HCT116 (cell line): ENCODE results near the gene WWOX. TPM values are rescaled to one million over a fixed set of nuclear protein-coding genes. Genes with fewer than 3 reads are reported as not detected.

Source experiments
- ATAC-seq: fragments of 200-7000 bp; cut with Tn5 transposase; 2 replicates; pipeline ENCODE4 v1.9.1; 2020; ENCODE audit warnings: mild to moderate bottlenecking, moderate library complexity
- BruUV-seq: library from RNA; stranded (reverse); fragments of 400-500 nt; replicated peaks from 2 replicates; lab custom pipeline; 2021; lab: Mats Ljungman, UMichigan
- CTCF ChIA-PET: fragments of 300-600 bp; sonication (Branson Sonifier 250); formaldehyde crosslinking; loops from one replicate; lab custom pipeline; 2021; ENCODE audit warnings: antibody characterized with exemption; lab: Charles Lee
- POLR2A ChIA-PET: fragments of 300-600, 350-600 bp; sonication (Branson Sonifier 250); formaldehyde crosslinking; loops from one replicate; lab custom pipeline; 2021; ENCODE audit warnings: antibody characterized with exemption; lab: Charles Lee
- RAD21 ChIA-PET, 2 experiments: fragments of 300-600 bp; sonication (Branson Sonifier 250); formaldehyde crosslinking; loops; one replicate each; lab custom pipeline; 2023; ENCODE audit warnings: low total read pairs in 2 of 2; ENCODE audit not compliant: uncharacterized antibody in 2 of 2, unreplicated experiment in 2 of 2, low non-redundant PET in 1 of 2; lab: Charles Lee
- DNase-seq: peaks from one replicate; pipeline ENCODE4 v3.0.0-alpha.2; 2010; ENCODE audit warnings: low read depth, low spot score
- H2AFZ ChIP-seq: fragments of 200-600 bp; shearing (Covaris generic), sonication (generic); 2 replicates; pipeline ENCODE4 v1.6.1; 2017; ENCODE audit warnings: low read depth, mixed run types, mixed read lengths, antibody characterized with exemption, low read length; ENCODE audit not compliant: poor library complexity, severe bottlenecking
- H3K27ac ChIP-seq: 2 replicates; pipeline ENCODE4 v1.5.1; 2012; ENCODE audit warnings: low read depth, low read length
- H3K27me3 ChIP-seq: fragments of 200-600 bp; sonication (generic); 2 replicates; pipeline ENCODE4 v1.6.1; 2016; ENCODE audit warnings: mixed run types, low read length, mixed read lengths; ENCODE audit not compliant: insufficient read depth
- H3K36me3 ChIP-seq, 2 experiments: fragments of 200-500 bp in 1 of 2; fragments of 200-600 bp in 1 of 2; sonication (Bioruptor generic) in 1 of 2; sonication (generic) in 1 of 2; 2 replicates each; pipeline versions ENCODE4 v1.5.1 to v1.6.1; 2014 to 2016; ENCODE audit warnings: low read length in 2 of 2, inconsistent platforms in 1 of 2, mixed read lengths in 1 of 2, mixed run types in 1 of 2; ENCODE audit not compliant: insufficient read depth in 2 of 2, control insufficient read depth in 1 of 2
- H3K4me1 ChIP-seq, 2 experiments: fragments of 200-600 bp in 1 of 2; sonication (generic) in 1 of 2; 2 replicates each; pipeline versions ENCODE4 v1.5.1 to v1.6.1; 2012 to 2017; ENCODE audit warnings: low read length in 2 of 2, inconsistent platforms in 1 of 2, mild to moderate bottlenecking in 1 of 2, mixed read lengths in 1 of 2, mixed run types in 1 of 2, moderate library complexity in 1 of 2; ENCODE audit not compliant: insufficient read depth in 2 of 2, control insufficient read depth in 1 of 2
- H3K4me2 ChIP-seq: fragments of 200-600 bp; sonication (generic); 2 replicates; pipeline ENCODE4 v1.6.1; 2017; ENCODE audit warnings: mixed run types, low read length, mixed read lengths
- H3K4me3 ChIP-seq, 2 experiments: fragments of 200-600 bp in 1 of 2; sonication (generic) in 1 of 2; replicated peaks in 1 of 2; 2 replicates each; pipeline ENCODE4 v1.5.1; 2011 to 2016; ENCODE audit warnings: low read length in 2 of 2, control low read depth in 1 of 2, low read depth in 1 of 2, mild to moderate bottlenecking in 1 of 2, mixed read lengths in 1 of 2, mixed run types in 1 of 2
- H3K79me2 ChIP-seq: fragments of 200-600 bp; sonication (generic); 2 replicates; pipeline ENCODE4 v1.6.1; 2017; ENCODE audit warnings: mild to moderate bottlenecking, mixed run types, low read length, moderate library complexity, mixed read lengths; ENCODE audit not compliant: insufficient read depth
- H3K9ac ChIP-seq: fragments of 200-600 bp; sonication (generic); 2 replicates; pipeline ENCODE4 v1.6.1; 2016; ENCODE audit warnings: low read length, mixed read lengths
- H3K9me2 ChIP-seq: fragments of 200-600 bp; sonication (generic), shearing (Covaris generic); 2 replicates; pipeline ENCODE4 v1.6.1; 2017; ENCODE audit warnings: mixed run types, mild to moderate bottlenecking, moderate library complexity; ENCODE audit not compliant: insufficient read depth
- H3K9me3 ChIP-seq, 2 experiments: fragments of 200-500 bp in 1 of 2; fragments of 200-600 bp in 1 of 2; sonication (Bioruptor generic) in 1 of 2; sonication (generic) in 1 of 2; 2 replicates each; pipeline ENCODE4 v1.6.1; 2014 to 2017; ENCODE audit warnings: low read length in 2 of 2, mixed read lengths in 2 of 2, inconsistent platforms in 1 of 2, low read depth in 1 of 2, mild to moderate bottlenecking in 1 of 2, mixed run types in 1 of 2, moderate library complexity in 1 of 2; ENCODE audit not compliant: control insufficient read depth in 1 of 2, insufficient read depth in 1 of 2
- H4K20me1 ChIP-seq: fragments of 200-600 bp; sonication (generic), shearing (Covaris generic); 2 replicates; pipeline ENCODE4 v1.6.1; 2017; ENCODE audit warnings: mixed run types, mild to moderate bottlenecking, moderate library complexity; ENCODE audit not compliant: insufficient read depth
- ATF3 ChIP-seq: IDR thresholded peaks from 2 replicates; pipeline ENCODE4 v1.6.1; 2012
- EGR1 ChIP-seq: IDR thresholded peaks from 2 replicates; pipeline ENCODE4 v1.6.1; 2012; ENCODE audit warnings: low read depth
- EZH2 ChIP-seq: fragments of 200-600 bp; sonication (generic); IDR thresholded peaks from 2 replicates; pipeline ENCODE4 v1.6.1; 2017; ENCODE audit warnings: antibody characterized with exemption, mixed run types
- EZH2phosphoT487 ChIP-seq: fragments of 200-600 bp; IDR thresholded peaks from 2 replicates; pipeline ENCODE4 v1.6.1; 2018; ENCODE audit warnings: antibody characterized with exemption, borderline replicate concordance
- JUND ChIP-seq: IDR thresholded peaks from 2 replicates; pipeline ENCODE4 v1.6.1; 2012
- MAX ChIP-seq: IDR thresholded peaks from 2 replicates; pipeline ENCODE4 v1.6.1; 2012
- POLR2A ChIP-seq: IDR thresholded peaks from 2 replicates; pipeline ENCODE4 v1.7.0; 2011; ENCODE audit warnings: borderline replicate concordance; ENCODE audit not compliant: insufficient read depth, insufficient read length; ENCODE audit errors: extremely low read depth
- POLR2AphosphoS5 ChIP-seq: IDR thresholded peaks from 2 replicates; pipeline ENCODE4 v1.6.1; 2011; ENCODE audit warnings: mild to moderate bottlenecking, low read depth, low read length, moderate library complexity
- RAD21 ChIP-seq: IDR thresholded peaks from 2 replicates; pipeline ENCODE4 v1.6.1; 2012; ENCODE audit warnings: low read depth, mild to moderate bottlenecking
- SIN3A ChIP-seq: IDR thresholded peaks from 2 replicates; pipeline ENCODE4 v1.6.1; 2012; ENCODE audit warnings: low read depth
- SP1 ChIP-seq: IDR thresholded peaks from 2 replicates; pipeline ENCODE4 v1.6.1; 2012; ENCODE audit warnings: low read depth
- SRF ChIP-seq: IDR thresholded peaks from 2 replicates; pipeline ENCODE4 v1.6.1; 2012; ENCODE audit warnings: low read depth
- TCF7L2 ChIP-seq: IDR thresholded peaks from 2 replicates; pipeline ENCODE4 v1.7.0; 2011; ENCODE audit warnings: borderline replicate concordance, inconsistent platforms; ENCODE audit not compliant: insufficient read depth, insufficient read length; ENCODE audit errors: extremely low read depth
- ZBTB33 ChIP-seq: IDR thresholded peaks from 2 replicates; pipeline ENCODE4 v1.6.1; 2011; ENCODE audit warnings: mild to moderate bottlenecking, low read length, moderate library complexity; ENCODE audit not compliant: insufficient replicate concordance; ENCODE audit errors: extremely low read depth
- ZFX ChIP-seq: fragments of 450-650 bp; IDR thresholded peaks from 2 replicates; pipeline ENCODE4 v1.6.1; 2017
- ZNF274 ChIP-seq: fragments of 200-500 bp; sonication (Bioruptor generic); IDR thresholded peaks from 2 replicates; pipeline ENCODE4 v1.6.1; 2014; ENCODE audit warnings: mild to moderate bottlenecking, low read depth, low read length, inconsistent platforms
- intact Hi-C: fragments of 100-400 bp; cut with micrococcal nuclease; formaldehyde crosslinking; loops from 2 replicates; pipeline ENCODE4 v1.10.0; 2022
- total RNA-seq: library from RNA; stranded (reverse); gene quantifications from one replicate; pipeline ENCODE4 v1.2.1, GENCODE V29; 2021; ENCODE audit not compliant: unreplicated experiment

WWOX gene
- total RNA-seq, 1 experiment from 2014 or later: 13.7 TPM

- H3K4me3 ChIP-seq: no peak overlapping the region
- TF ChIP-seq RAD21: no peak
- TF ChIP-seq MAX: no peak
- no peak for TF ChIP-seq EZH2phosphoT487
- TF ChIP-seq JUND: no peak
- no peak for TF ChIP-seq SIN3A
- TF ChIP-seq POLR2AphosphoS5: no peak
- TF ChIP-seq ATF3: no peak
- TF ChIP-seq ZFX: no peak
- no peak for TF ChIP-seq POLR2A
- no peak for TF ChIP-seq SP1
- TF ChIP-seq SRF: no peak
- TF ChIP-seq EGR1: no peak
- no peak for TF ChIP-seq TCF7L2
- TF ChIP-seq EZH2: no peak
- no peak for TF ChIP-seq ZBTB33
- no peak for TF ChIP-seq ZNF274
- TF ChIP-seq, all 23 proteins: peak for 0
- H3K4me2 ChIP-seq: no peak overlapping the region
- no peaks in the 10 kb centered on the region for H3K79me2 ChIP-seq
- ATAC-seq (no peak), DNase-seq (no peak)
- intact Hi-C loops: no loop called here
- CTCF ChIA-PET: no interaction called here
- RAD21 ChIA-PET: no interaction called here
- H3K27ac ChIP-seq: no peak overlapping the region
- no peaks in the 10 kb centered on the region for H3K9me2 ChIP-seq
- no peaks in the 10 kb centered on the region for H3K36me3 ChIP-seq
- no peaks in the 10 kb centered on the region for H3K9me3 ChIP-seq
- no peaks in the 10 kb centered on the region for H3K4me1 ChIP-seq
- H3K27me3 ChIP-seq: no peaks in the 10 kb centered on the region
- H3K9ac ChIP-seq: no peak overlapping the region
- no peaks in the 10 kb centered on the region for H4K20me1 ChIP-seq
- POLR2A ChIA-PET: no interaction called here
- H2AFZ ChIP-seq: no peak overlapping the region
- BruUV-seq: no TSS peak
Observed at GRCh38 chr16:78230832-78231231, 131.4 kb downstream of the WWOX start.
